HUES64 (cell line): ENCODE data around the gene ADAMTSL3.
A peak's percentile ranks its signal among the peaks of the same experiment; 100 is the strongest.
"Not testable (repeated sequence)": the region's sequence is repeated elsewhere in the genome, so short reads cannot be mapped to it uniquely, and the experiment has no call there.

ENCODE experiments used
- H3K27ac ChIP-seq: 2 replicates; pipeline ENCODE4 v1.7.0; 2013; ENCODE audit warnings: low read depth, low read length, inconsistent platforms
- H3K27me3 ChIP-seq: 2 replicates; pipeline ENCODE4 v1.6.1; 2013; ENCODE audit warnings: mild to moderate bottlenecking, low read length; ENCODE audit not compliant: insufficient read depth
- H3K36me3 ChIP-seq: 2 replicates; pipeline ENCODE4 v1.6.1; 2013; ENCODE audit warnings: mild to moderate bottlenecking, low read length; ENCODE audit not compliant: insufficient read depth
- H3K4me1 ChIP-seq: 2 replicates; pipeline ENCODE4 v1.6.1; 2013; ENCODE audit warnings: mild to moderate bottlenecking, low read length, moderate library complexity; ENCODE audit not compliant: insufficient read depth
- H3K4me3 ChIP-seq: 2 replicates; pipeline ENCODE4 v1.5.1; 2013; ENCODE audit warnings: mild to moderate bottlenecking, low read length, moderate library complexity
- H3K9ac ChIP-seq: 2 replicates; pipeline ENCODE4 v1.6.1; 2013; ENCODE audit warnings: mild to moderate bottlenecking, low read depth, low read length
- H3K9me3 ChIP-seq: 2 replicates; pipeline ENCODE4 v1.6.1; 2013; ENCODE audit warnings: low read depth, low read length; ENCODE audit not compliant: insufficient read depth
- WGBS: fragments of 150-250, 120-280 bp; methylation state at CpG from one replicate; pipeline ENCODE4 v1.1.7; 2013; ENCODE audit warnings: missing lambda C conversion rate; 5-methylcytosine and 5-hydroxymethylcytosine counted together

Gene ADAMTSL3

GRCh38 chr15:83690676-83691075 lies 36.8 kb downstream of the ADAMTSL3 start:
- no peak overlapping the region for H3K27ac ChIP-seq
- H3K9ac ChIP-seq = no peak overlapping the region
- no peak overlapping the region for H3K4me3 ChIP-seq
- H3K36me3 ChIP-seq = no peaks in the 10 kb centered on the region
- H3K4me1 ChIP-seq = peaks cover 17% of the 10 kb centered on the region
- no peaks in the 10 kb centered on the region for H3K27me3 ChIP-seq
- WGBS = 95% methylated on average over 4 of the region's 4 CpGs
- H3K9me3 ChIP-seq = no peaks in the 10 kb centered on the region

- no peaks in the 10 kb centered on the region for H3K36me3 ChIP-seq
- H3K27me3 ChIP-seq = no peaks in the 10 kb centered on the region
- WGBS = 88% methylated on average over 10 of the region's 10 CpGs
- H3K27ac ChIP-seq = no peak overlapping the region
- no peak overlapping the region for H3K9ac ChIP-seq
- H3K4me1 ChIP-seq = peaks cover 17% of the 10 kb centered on the region
- H3K4me3 ChIP-seq = no peak overlapping the region
- no peaks in the 10 kb centered on the region for H3K9me3 ChIP-seq
Observed at GRCh38 chr15:83692746-83693581, 39.0 kb downstream of the ADAMTSL3 start.

DNA sequence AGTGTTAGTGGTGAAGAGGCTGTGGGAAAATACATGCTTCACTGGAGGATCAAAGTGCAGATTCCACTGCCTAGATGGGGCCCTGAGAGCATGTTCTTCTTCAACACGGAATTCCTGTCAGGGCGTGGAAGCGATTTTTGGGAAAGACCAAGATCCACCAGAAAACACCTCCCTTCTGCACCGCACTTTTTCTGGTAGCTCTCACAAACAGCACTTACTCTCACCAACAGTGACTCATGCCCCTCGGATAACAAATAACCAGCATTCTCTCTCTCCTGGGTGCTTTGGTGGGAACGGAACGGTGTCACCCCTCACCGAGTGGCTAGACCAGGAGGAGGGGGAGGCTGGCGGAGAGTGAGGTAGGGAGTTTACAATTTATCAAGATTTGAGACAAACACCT lies 40.1 kb downstream of the ADAMTSL3 start:
- no peak overlapping the region for H3K4me3 ChIP-seq
- no peaks in the 10 kb centered on the region for H3K9me3 ChIP-seq
- H3K27me3 ChIP-seq = no peaks in the 10 kb centered on the region
- WGBS = 38% methylated on average over 5 of the region's 9 CpGs
- H3K36me3 ChIP-seq = no peaks in the 10 kb centered on the region
- H3K27ac ChIP-seq = peak overlapping the region; percentile 51; the same call in 1 of the 2 replicates
- H3K4me1 ChIP-seq = peaks cover 17% of the 10 kb centered on the region
- no peak overlapping the region for H3K9ac ChIP-seq

GRCh38 chr15:83694536-83694935 lies 40.6 kb downstream of the ADAMTSL3 start:
- H3K9me3 ChIP-seq = no peaks in the 10 kb centered on the region
- no peak overlapping the region for H3K9ac ChIP-seq
- no peak overlapping the region for H3K4me3 ChIP-seq
- no peaks in the 10 kb centered on the region for H3K36me3 ChIP-seq
- H3K27ac ChIP-seq = peak overlapping the region; percentile 51; the same call in 1 of the 2 replicates
- WGBS = 46% methylated on average over 5 of the region's 5 CpGs
- H3K27me3 ChIP-seq = no peaks in the 10 kb centered on the region
- H3K4me1 ChIP-seq = peaks cover 17% of the 10 kb centered on the region

DNA sequence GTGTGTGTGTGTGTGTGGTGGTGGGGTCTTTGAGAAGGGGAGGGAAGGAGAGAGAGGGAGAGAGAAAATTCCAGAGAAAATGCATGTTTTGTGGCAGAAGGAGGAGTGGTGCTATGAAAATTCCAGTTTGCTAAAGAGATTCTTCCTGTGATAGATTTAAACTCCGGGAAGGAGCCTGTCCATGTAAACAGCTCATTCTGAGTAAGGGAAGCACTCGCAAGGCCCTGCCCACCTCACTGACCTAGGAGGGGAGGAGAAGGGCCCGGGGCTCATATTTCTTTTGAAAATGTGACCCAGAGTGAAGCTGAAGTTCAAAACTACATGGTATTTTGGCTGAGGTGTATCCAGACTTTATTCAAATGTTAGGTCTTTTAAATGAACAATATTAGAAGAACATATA lies 41.3 kb downstream of the ADAMTSL3 start:
- WGBS = 61% methylated on average over 3 of the region's 3 CpGs
- Histone ChIP-seq H3K4me1 (peaks cover 17% of the 10 kb centered on the region), H3K9ac (no peak overlapping the region)

DNA sequence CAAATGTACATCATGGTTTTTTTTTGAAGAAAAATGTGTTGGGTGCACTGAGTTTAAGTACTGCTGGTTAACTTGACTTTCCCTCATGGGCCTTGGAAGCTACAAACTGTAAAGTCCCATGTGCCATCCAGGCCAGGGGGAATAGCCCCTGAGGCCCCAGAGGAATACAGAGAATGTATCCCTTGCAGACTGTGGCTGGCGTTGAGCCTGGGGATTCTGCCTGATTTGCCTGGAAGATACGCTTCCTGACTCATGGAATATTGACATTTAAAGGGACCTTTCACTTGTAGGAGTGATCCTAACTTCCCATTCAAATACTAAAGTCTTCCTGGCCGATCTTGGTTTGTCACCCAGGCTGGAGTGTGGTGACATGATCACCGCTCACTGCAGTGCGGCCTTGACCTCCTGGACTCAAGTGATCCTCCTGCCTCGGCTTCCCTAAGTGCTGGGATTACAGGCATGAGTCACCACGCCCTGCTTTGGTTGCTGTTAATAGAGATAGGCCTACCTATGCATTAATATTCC lies 42.0 kb downstream of the ADAMTSL3 start:
- no peaks in the 10 kb centered on the region for H3K36me3 ChIP-seq
- H3K4me1 ChIP-seq = peaks cover 17% of the 10 kb centered on the region
- WGBS = 95% methylated on average over 7 of the region's 7 CpGs
- H3K27me3 ChIP-seq = no peaks in the 10 kb centered on the region
- no peak overlapping the region for H3K9ac ChIP-seq
- H3K9me3 ChIP-seq = no peaks in the 10 kb centered on the region
- no peak overlapping the region for H3K27ac ChIP-seq
- no peak overlapping the region for H3K4me3 ChIP-seq

More for the DNA sequence above, 41.3 kb downstream of the ADAMTSL3 start:
- H3K27me3 ChIP-seq = no peaks in the 10 kb centered on the region
- H3K4me3 ChIP-seq = no peak overlapping the region
- H3K36me3 ChIP-seq = no peaks in the 10 kb centered on the region
- no peaks in the 10 kb centered on the region for H3K9me3 ChIP-seq
- H3K27ac ChIP-seq = no peak overlapping the region

DNA sequence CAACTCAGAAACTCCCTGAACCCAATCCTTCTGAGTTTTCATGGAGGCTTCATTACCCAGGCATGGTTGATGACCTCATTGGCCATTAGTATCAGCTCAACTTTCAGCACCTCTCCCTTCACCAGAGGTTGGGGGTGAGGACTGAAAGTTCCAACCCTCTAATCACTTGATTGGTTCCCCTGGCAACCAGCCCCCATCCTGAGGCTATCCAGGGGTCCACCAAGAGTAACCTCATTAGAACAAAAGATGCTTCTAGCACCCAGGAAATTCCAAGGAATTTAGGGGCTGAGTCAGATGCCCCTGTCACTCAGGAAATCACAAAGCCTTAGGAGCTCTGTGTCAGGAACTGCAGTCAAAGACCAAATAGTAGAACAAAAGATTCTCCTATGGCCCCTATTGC lies 43.8 kb downstream of the ADAMTSL3 start:
- Histone ChIP-seq H3K27me3 (no peaks in the 10 kb centered on the region), H3K36me3 (no peaks in the 10 kb centered on the region), H3K4me3 (no peak overlapping the region), H3K9ac (no peak overlapping the region), H3K4me1 (peaks cover 17% of the 10 kb centered on the region), H3K9me3 (no peaks in the 10 kb centered on the region), H3K27ac (no peak overlapping the region)

DNA sequence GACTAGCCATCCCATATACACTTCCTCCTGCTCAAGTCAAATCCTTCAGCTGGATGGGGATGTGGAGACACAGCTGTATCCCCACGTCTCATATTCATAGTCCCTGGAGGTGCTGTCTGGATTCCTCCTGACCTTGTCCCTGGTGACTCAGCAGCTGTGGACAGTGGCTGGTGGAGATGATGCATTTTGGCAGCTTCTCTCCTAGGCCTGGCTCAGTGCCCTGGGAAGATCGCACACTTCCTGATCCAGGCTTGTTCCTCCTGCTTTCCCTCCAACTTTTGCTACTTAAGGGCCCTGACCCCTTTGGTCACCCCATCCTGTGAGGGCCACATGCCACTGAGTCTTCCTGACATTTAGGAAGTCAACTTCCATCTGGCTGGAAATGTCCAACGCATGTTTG lies 44.4 kb downstream of the ADAMTSL3 start:
- 97% methylated on average over 3 of the region's 3 CpGs for WGBS

DNA sequence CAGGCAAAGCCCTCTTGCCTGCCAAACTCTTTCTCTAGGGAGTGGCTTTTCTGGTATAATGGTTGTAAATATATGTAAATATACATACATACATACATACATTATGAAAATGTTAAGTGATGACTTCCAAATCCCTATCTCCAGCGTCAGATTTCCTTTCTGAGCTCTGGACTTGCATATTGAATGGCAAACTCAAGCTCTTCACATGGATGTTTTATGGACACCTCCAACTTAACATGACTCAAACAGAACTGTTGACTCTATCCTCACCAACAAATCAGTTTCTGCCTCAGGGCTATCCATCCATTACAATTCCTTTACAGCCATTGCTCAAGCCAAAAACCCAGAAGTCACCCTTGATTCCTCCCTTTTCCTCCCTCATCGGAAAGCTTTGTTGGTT lies 45.1 kb downstream of the ADAMTSL3 start:
- WGBS = 47% methylated on average over 2 of the region's 2 CpGs
- peaks cover 10% of the 10 kb centered on the region for H3K4me1 ChIP-seq
- H3K27ac ChIP-seq = no peak overlapping the region

More for the DNA sequence above, 44.4 kb downstream of the ADAMTSL3 start:
- Histone ChIP-seq H3K9ac (no peak overlapping the region), H3K27me3 (no peaks in the 10 kb centered on the region), H3K36me3 (no peaks in the 10 kb centered on the region), H3K9me3 (no peaks in the 10 kb centered on the region), H3K4me1 (peaks cover 17% of the 10 kb centered on the region), H3K4me3 (no peak overlapping the region), H3K27ac (no peak overlapping the region)

GRCh38 chr15:83700082-83700481 lies 46.2 kb downstream of the ADAMTSL3 start:
- Histone ChIP-seq H3K4me1 (no peaks in the 10 kb centered on the region; the same call in none of the 2 replicates), H3K36me3 (no peaks in the 10 kb centered on the region), H3K9ac (no peak overlapping the region), H3K27ac (no peak overlapping the region), H3K4me3 (no peak overlapping the region), H3K9me3 (no peaks in the 10 kb centered on the region), H3K27me3 (no peaks in the 10 kb centered on the region)
- WGBS = 94% methylated on average over 3 of the region's 3 CpGs

More for the DNA sequence above, 45.1 kb downstream of the ADAMTSL3 start:
- Histone ChIP-seq H3K4me3 (no peak overlapping the region), H3K9me3 (no peaks in the 10 kb centered on the region), H3K9ac (no peak overlapping the region), H3K27me3 (no peaks in the 10 kb centered on the region), H3K36me3 (no peaks in the 10 kb centered on the region)

- H3K36me3 ChIP-seq, H3K4me1 ChIP-seq, H3K9me3 ChIP-seq, H3K4me3 ChIP-seq, H3K27me3 ChIP-seq, H3K9ac ChIP-seq, H3K27ac ChIP-seq: not testable (repeated sequence)
- 95% methylated on average over 2 of the region's 2 CpGs for WGBS
Observed at GRCh38 chr15:83702314-83702713, 48.4 kb downstream of the ADAMTSL3 start.
